ENCODE results near the gene SDCCAG8.

The SDCCAG8 gene

DNA sequence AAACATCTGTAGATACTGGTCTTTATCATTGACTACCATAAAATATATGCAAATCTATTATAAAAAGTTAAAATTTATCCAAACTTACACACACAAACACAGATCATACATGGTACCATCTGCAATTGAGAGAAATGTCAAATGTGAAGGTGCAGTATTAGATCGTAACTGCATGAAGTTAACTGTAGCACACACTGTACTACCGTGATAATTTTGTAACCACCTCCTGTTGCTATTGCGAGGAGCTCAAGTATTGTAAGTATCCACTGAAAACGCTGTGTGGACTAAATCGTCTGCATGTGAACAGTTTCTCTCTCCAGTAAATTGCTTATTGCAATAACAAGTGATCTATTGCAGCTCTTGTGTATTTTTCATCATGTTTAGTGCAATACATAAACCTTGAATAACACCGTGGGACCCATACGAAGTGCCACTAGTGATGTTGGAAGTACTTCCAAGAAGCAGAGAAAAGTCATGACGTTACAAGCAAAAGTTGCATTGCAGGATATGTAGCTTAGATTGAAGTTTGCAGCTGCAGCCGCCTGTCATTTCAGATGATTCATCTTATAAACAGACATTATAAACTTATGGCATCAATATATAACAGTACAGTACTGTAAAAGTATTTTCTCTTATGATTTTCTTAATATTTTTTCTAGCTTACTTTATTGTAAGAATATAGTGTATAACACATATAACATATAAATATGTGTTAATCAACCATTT is 172.9 kb downstream of the SDCCAG8 start:
- no peak for DNase-seq

DNA sequence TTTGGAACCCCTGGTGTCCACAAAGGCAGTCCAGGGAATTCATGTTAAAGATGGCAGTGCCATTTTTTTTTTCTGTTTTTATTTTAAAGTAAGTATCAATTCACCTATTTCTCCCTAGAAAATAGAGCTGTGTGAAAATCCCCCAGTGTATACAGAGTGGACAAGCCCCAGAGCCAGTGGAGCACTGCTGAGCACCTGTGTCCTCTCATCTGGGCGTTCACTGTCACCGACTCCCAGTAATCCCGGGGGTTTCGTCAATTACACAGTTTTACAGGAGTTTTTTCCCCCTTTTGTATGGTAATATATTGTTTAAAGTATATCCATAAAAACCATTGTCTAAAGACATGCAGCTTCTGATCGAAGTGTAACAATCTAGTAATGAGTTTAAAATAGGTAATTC is 175.8 kb downstream of the SDCCAG8 start:
- no peak for DNase-seq

DNA sequence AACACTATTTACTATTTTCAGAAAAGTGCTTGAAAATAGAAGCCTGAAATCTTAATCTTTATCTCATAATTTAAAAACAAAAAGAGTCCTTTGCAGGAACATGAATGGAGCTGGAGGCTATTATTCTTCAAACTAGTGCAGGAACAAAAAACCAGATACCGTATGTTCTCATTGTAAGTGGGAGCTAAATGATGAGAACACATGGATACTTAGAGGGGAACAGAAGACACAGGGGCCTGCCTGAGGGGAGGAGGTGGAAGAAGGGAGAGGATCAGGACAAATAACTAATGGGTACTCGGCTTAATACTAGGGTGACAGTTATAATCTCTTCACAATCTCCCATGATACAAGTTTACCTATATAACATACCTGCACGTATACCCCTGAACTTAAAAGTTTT is 176.3 kb downstream of the SDCCAG8 start:
- DNase-seq: no peak

GRCh38 chr1:243433737-243434370 is 178.0 kb downstream of the SDCCAG8 start:
- no peak for DNase-seq

- DNase-seq: no peak
Observed at GRCh38 chr1:243434594-243434993, 178.8 kb downstream of the SDCCAG8 start.

- peak; percentile 34 for DNase-seq
Observed at GRCh38 chr1:243435836-243436235, 180.0 kb downstream of the SDCCAG8 start.

- no peak for DNase-seq
Observed at GRCh38 chr1:243438146-243438545, 182.3 kb downstream of the SDCCAG8 start.

- DNase-seq: no peak
Observed at GRCh38 chr1:243438815-243439214, 183.0 kb downstream of the SDCCAG8 start.

- DNase-seq: no peak
Observed at GRCh38 chr1:243440406-243440805, 184.6 kb downstream of the SDCCAG8 start.

GRCh38 chr1:243441601-243442000 is 185.8 kb downstream of the SDCCAG8 start:
- DNase-seq: no peak

DNA sequence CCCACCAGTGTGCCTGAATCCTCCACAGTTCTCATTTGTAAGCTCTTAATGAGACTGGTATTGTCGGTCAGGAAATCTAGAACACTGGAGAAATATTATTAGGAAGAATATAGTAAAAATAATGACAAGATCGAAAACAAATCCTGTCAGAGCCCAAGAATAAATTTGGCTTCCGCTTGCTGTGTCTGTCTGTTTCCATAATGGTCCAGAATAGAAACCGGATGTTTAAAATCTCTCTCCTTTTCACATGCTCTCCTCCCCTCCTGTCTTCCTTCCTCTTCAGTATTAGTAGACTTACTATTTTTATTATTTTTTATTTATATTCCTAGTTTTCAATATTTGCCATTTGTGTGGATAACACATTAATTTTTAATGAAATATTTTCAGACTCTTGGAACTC is 187.7 kb downstream of the SDCCAG8 start:
- DNase-seq: no peak

- no peak for DNase-seq
Observed at GRCh38 chr1:243447347-243447746, 191.5 kb downstream of the SDCCAG8 start.

DNA sequence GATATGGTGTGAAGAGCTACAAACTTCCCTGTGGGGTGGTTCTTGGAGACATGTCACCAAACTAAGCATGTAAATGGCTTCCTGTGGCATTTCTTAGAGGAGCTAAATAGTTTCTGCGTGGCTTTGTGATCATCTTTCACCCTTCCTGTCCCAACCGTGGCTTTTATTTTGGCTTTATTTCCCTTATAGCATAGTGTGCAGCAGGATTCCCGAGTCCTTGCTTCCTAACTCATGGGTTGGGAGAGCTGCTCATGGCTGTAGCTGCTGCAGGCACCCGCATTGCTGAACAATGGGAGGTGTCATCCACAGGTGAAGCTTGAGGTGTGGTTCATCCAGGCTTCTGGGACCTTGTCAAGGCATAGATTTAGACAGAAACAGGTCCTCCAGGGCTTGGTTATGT is 192.0 kb downstream of the SDCCAG8 start:
- no peak for DNase-seq

- no peak for DNase-seq
Observed at GRCh38 chr1:243449373-243449772, 193.5 kb downstream of the SDCCAG8 start.

DNA sequence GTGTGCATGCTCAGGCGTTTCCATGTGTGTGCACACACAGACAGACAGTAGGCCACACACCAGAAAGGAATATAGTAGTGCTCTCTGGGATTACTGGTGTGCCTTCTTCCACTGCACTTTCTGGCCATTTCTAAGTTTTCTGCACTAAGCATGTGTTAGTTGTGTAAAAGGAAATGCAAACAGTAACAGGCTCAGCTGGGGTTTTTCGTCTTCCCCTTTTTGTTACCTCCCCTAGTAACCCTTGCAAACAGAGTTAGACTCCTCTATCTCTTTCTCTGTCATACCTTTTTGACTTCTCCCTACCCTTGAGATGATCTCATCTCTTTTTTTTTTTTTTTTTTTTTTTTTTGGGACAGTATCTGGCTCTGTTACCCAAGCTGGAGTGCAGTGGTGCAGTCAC is 196.3 kb downstream of the SDCCAG8 start:
- no peak for DNase-seq

- DNase-seq: no peak
Observed at GRCh38 chr1:243454328-243454997, 198.6 kb downstream of the SDCCAG8 start.

DNA sequence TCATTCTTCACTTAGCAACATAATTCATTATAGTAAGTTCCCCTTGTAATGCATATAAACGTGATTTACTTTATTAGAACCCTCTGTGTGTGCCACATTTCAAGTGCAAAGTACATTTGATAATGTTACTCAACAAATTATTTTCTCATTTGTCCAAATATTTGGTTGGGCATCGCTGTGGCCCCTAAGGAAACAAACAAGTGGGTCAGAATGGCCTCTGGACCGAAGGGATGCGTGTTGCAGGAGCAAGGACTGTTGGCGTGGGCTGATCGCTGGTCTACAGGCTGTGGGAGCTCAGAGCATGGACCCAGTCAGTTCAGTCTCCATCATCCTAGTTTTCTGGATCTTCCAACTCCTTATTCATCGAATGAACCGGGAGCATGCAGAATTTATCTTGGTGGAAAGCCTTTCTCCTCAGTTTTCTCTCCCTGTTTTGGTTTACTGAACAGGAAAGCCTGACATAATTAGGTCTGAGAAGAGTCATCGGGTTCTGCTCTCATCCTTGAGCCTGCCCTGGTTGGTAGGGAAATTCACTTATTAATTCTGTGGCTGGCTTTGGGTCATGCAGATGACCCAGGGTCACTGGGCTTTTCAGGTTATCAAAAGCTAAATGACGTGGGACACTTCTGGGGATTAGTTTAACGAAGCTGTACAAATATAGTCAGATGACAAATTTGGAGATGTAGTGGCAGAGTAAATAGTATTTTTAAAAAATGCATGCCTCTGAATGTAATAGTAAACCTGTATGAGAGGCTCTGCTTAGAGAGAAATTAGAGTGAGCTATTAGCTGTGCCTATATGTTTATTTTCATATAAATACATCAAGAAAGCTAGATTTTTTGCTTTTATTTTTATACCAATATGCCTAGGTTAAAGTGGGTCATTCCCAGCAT is 200.2 kb downstream of the SDCCAG8 start:
- no peak for DNase-seq

DNA sequence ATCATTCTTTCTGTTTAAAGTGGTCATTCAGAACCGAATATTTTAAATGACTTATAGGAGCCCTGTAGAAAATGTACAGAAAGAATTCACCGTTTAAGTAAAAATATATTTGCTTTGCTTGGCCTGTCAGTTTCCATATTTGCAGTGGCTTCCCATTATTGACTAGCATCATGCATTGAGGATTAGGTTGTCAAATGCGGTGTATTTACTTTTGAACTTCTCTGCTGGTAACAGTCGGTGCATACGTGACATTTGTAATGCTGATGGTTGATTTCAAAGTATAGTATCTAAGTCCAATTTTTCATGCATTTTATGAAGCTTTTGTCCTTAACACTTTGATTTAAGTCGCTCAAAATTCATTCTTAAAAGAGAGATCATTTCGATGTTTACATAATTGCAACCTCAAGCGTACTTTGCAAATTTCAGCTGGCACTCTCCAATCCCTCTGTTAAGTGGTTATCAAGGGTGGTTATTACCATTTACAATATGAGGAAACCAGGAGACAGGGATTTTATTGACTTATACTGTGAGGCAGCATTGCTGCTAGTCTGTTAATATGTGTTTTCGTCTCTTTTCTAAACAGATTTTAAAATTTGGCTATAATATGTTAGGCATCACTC is 201.6 kb downstream of the SDCCAG8 start:
- DNase-seq: no peak

- peak; percentile 43 for DNase-seq
Observed at GRCh38 chr1:243459059-243459458, 203.2 kb downstream of the SDCCAG8 start.

DNA sequence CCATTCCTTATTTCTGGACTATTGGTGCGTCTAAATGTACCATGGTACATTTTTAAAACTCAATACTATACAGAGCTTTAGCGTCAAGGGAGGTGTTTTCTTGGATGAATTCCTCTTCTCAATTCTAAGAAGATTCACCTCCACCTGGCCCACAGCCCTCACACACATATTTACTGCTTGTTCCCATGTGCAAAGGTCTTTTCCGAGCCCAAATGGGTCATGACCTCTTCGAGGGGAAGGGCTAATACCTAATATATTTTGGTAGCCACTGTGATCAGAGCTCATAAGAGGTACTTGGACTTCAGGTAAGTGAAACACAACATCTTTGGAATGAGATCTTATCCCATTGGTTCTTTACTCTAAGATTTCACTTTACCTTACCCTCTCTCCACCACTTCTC is 205.9 kb downstream of the SDCCAG8 start:
- DNase-seq: no peak

GRCh38 chr1:243462929-243463697 is 207.3 kb downstream of the SDCCAG8 start:
- no peak for DNase-seq

DNA sequence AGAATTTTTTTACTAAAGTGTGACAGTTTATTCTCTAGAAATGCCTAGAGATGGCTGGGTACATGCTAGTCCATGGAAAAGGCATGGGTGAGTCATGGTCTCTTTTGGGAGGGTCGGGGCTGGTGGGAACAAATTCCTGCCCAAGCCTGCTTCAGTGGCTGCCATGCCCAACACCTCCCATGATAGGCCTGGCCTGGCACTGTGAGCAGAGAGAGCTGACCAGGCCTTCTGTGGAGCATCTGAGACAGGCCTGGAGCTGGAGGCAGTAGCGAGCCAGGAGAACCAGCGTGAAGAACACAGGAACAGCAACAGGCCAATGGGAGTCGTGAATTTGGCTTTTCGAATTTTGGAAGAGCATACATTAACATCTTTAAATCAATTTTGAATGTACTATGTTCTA is 209.2 kb downstream of the SDCCAG8 start:
- DNase-seq: no peak

Data from OCI-M1 (cell line).